ENCODE results near the gene FBXO4.

Gene FBXO4

DNA sequence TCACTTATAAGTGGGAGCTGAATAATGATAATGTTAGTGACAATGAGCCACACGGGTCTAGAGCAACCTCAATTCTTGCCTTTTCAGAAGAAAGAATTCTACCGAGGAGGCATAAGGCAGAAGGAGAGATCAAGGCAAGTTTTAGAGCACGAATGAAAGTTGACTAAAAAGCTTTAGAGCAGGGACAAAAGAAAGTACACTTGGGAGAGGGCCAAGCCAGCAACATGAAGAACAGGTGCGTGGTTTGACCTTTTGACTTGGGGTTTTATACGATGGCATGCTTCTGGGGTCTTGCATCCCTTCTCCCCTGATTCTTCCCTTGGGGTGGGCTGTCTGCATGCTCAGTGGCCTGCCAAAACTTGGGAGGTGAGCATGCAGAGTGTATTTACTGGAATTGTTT, 42.3 kb upstream of the FBXO4 start:
- Histone ChIP-seq H3K4me1 (ENCODE audit: control insufficient read depth, insufficient read depth, low read length) (peaks cover 8% of the 10 kb centered on the region), H3K27ac (ENCODE audit: extremely low read depth, low read depth, low read length) (no peak overlapping the region), H3K4me3 (ENCODE audit: low read depth, low read length) (no peak overlapping the region), H3K36me3 (ENCODE audit: control insufficient read depth in 2 of 2, insufficient read depth in 1 of 2, low read length in 2 of 2) (no peaks in the 10 kb centered on the region), H3K9me3 (ENCODE audit: control insufficient read depth, insufficient read depth, low read depth, low read length) (no peaks in the 10 kb centered on the region)
- TF ChIP-seq, protein P1, sequence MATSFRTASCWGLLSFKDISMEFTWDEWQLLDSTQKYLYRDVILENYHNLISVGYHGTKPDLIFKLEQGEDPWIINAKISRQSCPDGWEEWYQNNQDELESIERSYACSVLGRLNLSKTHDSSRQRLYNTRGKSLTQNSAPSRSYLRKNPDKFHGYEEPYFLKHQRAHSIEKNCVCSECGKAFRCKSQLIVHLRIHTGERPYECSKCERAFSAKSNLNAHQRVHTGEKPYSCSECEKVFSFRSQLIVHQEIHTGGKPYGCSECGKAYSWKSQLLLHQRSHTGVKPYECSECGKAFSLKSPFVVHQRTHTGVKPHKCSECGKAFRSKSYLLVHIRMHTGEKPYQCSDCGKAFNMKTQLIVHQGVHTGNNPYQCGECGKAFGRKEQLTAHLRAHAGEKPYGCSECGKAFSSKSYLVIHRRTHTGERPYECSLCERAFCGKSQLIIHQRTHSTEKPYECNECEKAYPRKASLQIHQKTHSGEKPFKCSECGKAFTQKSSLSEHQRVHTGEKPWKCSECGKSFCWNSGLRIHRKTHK (tag by site-specific recombination; IDR thresholded peaks at IDR 0.05), result no peak
- CTCF ChIA-PET, result interaction anchor here (0.6 kb wide), 2 partner anchors 120 to 862 kb away, joined by 3 to 4 read pairs; no protein-coding TSS in a partner anchor
- POLR2A ChIA-PET, result interaction anchor here (1.1 kb wide), 1 partner anchor 12 kb away, joined by 4 read pairs; the partner anchor contains the start of gene OXCT1

DNA sequence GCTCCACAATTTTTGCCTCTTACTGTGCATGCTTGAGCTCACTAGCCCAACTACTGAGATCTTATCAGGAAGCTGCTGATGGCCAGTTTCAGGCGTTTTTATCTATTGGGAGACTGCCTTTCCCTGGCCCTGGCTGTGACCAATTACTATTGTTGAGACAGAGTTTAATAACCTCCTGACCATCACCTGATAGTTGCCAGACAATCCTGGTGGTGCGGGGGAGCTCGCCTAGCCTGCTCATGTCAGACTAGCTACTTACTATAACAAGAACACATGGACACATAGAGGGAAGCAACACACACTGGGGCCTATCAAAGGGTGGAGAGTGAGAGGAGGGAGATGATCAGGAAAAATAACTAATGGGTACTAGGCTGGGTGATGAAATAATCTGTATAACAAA, 41.8 kb upstream of the FBXO4 start:
- TF ChIP-seq MYNN (tag by site-specific recombination; IDR thresholded peaks at IDR 0.05; ENCODE audit: borderline replicate concordance), result no peak
- TF ChIP-seq ZNF707 (tag by site-specific recombination; IDR thresholded peaks at IDR 0.05), result no peak
- no peak for TF ChIP-seq KLF16 (tag by site-specific recombination; IDR thresholded peaks at IDR 0.05)
- TF ChIP-seq, protein P2, sequence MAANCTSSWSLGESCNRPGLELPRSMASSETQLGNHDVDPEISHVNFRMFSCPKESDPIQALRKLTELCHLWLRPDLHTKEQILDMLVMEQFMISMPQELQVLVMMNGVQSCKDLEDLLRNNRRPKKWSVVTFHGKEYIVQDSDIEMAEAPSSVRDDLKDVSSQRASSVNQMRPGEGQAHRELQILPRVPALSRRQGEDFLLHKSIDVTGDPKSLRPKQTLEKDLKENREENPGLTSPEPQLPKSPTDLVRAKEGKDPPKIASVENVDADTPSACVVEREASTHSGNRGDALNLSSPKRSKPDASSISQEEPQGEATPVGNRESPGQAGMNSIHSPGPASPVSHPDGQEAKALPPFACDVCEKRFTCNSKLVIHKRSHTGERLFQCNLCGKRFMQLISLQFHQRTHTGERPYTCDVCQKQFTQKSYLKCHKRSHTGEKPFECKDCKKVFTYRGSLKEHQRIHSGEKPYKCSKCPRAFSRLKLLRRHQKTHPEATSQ (tag by site-specific recombination; IDR thresholded peaks at IDR 0.05), result no peak
- TF ChIP-seq TCF7L2 (IDR thresholded peaks at IDR 0.05; ENCODE audit: borderline replicate concordance, low read depth, low read length), result no peak
- TF ChIP-seq ZNF549 (tag by site-specific recombination; IDR thresholded peaks at IDR 0.05), result no peak
- TF ChIP-seq ZNF473 (tag by site-specific recombination; IDR thresholded peaks at IDR 0.05), result no peak
- TF ChIP-seq ZNF555 (tag by site-specific recombination; conservative IDR thresholded peaks at IDR 0.05), result no peak
- no peak for TF ChIP-seq ZNF48 (tag by site-specific recombination; IDR thresholded peaks at IDR 0.05)

DNA sequence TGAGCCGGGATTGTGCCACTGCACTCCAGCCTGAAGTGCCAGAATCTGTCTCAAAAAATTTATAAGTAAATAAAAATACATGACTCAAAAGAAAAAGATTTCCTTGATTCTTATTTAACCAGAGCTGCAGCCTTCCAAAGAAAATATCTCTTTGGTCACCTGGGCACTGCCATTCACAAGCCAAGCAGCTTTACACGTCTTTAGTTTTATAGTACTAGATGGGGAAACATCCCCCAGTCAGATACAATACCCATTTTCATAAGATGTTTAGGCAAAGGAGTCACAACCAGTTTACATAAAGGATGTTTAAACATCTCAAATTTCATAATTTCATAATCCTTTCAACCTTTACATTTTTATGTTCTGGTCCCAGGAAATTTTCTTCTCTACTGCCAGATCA, 41.1 kb upstream of the FBXO4 start:
- TF ChIP-seq ZFHX2 (tag by site-specific recombination; conservative IDR thresholded peaks at IDR 0.05) (no peak), HOXC10 (CRISPR knock-in tag; IDR thresholded peaks at IDR 0.05) (no peak)
- TF ChIP-seq, protein P3, sequence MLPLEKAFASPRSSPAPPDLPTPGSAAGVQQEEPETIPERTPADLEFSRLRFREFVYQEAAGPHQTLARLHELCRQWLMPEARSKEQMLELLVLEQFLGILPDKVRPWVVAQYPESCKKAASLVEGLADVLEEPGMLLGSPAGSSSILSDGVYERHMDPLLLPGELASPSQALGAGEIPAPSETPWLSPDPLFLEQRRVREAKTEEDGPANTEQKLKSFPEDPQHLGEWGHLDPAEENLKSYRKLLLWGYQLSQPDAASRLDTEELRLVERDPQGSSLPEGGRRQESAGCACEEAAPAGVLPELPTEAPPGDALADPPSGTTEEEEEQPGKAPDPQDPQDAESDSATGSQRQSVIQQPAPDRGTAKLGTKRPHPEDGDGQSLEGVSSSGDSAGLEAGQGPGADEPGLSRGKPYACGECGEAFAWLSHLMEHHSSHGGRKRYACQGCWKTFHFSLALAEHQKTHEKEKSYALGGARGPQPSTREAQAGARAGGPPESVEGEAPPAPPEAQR (tag by site-specific recombination; IDR thresholded peaks at IDR 0.05), result no peak
- Histone ChIP-seq H3K36me3 (ENCODE audit: control insufficient read depth in 2 of 2, insufficient read depth in 1 of 2, low read length in 2 of 2) (no peaks in the 10 kb centered on the region), H3K27ac (ENCODE audit: extremely low read depth, low read depth, low read length) (no peak overlapping the region), H3K4me1 (ENCODE audit: control insufficient read depth, insufficient read depth, low read length) (peaks cover 3% of the 10 kb centered on the region; the same call in 1 of the 2 replicates), H3K9me3 (ENCODE audit: control insufficient read depth, insufficient read depth, low read depth, low read length) (no peaks in the 10 kb centered on the region), H3K4me3 (ENCODE audit: low read depth, low read length) (no peak overlapping the region)
- CTCF ChIA-PET, result interaction anchor here (0.8 kb wide), 1 partner anchor 24 kb away, joined by 3 read pairs; no protein-coding TSS in a partner anchor
- POLR2A ChIA-PET, result no interaction called here

More for the DNA sequence above, 41.8 kb upstream of the FBXO4 start:
- H3K4me1 ChIP-seq (ENCODE audit: control insufficient read depth, insufficient read depth, low read length), result peaks cover 8% of the 10 kb centered on the region
- no peaks in the 10 kb centered on the region for H3K36me3 ChIP-seq (ENCODE audit: control insufficient read depth in 2 of 2, insufficient read depth in 1 of 2, low read length in 2 of 2)
- POLR2A ChIA-PET, result interaction anchor here (1.1 kb wide), 1 partner anchor 13 kb away, joined by 4 read pairs; the partner anchor contains the start of gene OXCT1
- H3K27ac ChIP-seq (ENCODE audit: extremely low read depth, low read depth, low read length), result no peak overlapping the region
- H3K4me3 ChIP-seq (ENCODE audit: low read depth, low read length), result no peak overlapping the region
- no peaks in the 10 kb centered on the region for H3K9me3 ChIP-seq (ENCODE audit: control insufficient read depth, insufficient read depth, low read depth, low read length)
- CTCF ChIA-PET, result interaction anchor here (0.6 to 0.8 kb wide), 3 partner anchors 23 to 862 kb away, joined by 3 to 4 read pairs (median 3); no protein-coding TSS in a partner anchor

DNA sequence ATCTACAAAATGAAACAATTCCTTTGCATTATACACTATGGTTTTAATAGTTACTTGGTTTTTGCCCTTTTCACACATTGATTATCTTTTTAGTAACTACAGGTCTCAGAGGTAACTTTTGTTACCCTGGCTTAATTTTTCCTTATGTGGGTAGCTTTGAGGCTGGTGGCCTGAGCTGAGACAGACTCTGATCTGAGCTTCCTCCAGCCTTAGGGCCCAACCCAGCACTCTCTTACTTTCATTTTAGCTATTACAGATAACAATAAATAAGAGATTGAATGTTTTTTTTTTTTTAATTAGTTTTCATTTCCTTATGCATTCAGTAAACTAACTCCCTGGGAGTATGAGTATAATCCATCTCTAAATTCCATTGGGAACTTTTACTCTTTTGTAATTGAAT, 39.8 kb upstream of the FBXO4 start:
- Histone ChIP-seq H3K36me3 (ENCODE audit: control insufficient read depth in 2 of 2, insufficient read depth in 1 of 2, low read length in 2 of 2) (no peaks in the 10 kb centered on the region), H3K4me1 (ENCODE audit: control insufficient read depth, insufficient read depth, low read length) (no peaks in the 10 kb centered on the region), H3K4me3 (ENCODE audit: low read depth, low read length) (no peak overlapping the region), H3K9me3 (ENCODE audit: control insufficient read depth, insufficient read depth, low read depth, low read length) (no peaks in the 10 kb centered on the region), H3K27ac (ENCODE audit: extremely low read depth, low read depth, low read length) (no peak overlapping the region)
- CTCF ChIA-PET, result interaction anchor here (0.7 kb wide), 2 partner anchors 8 to 16 kb away, joined by 3 read pairs; no protein-coding TSS in a partner anchor
- TF ChIP-seq ZNF768 (tag by site-specific recombination; IDR thresholded peaks at IDR 0.05) (no peak), ZNF626 (tag by site-specific recombination; IDR thresholded peaks at IDR 0.05) (no peak), ZNF37A (tag by site-specific recombination; IDR thresholded peaks at IDR 0.05) (no peak), MYNN (tag by site-specific recombination; IDR thresholded peaks at IDR 0.05; ENCODE audit: borderline replicate concordance) (no peak), ZBTB20 (tag by site-specific recombination; IDR thresholded peaks at IDR 0.05) (no peak)
- TF ChIP-seq, protein P4, sequence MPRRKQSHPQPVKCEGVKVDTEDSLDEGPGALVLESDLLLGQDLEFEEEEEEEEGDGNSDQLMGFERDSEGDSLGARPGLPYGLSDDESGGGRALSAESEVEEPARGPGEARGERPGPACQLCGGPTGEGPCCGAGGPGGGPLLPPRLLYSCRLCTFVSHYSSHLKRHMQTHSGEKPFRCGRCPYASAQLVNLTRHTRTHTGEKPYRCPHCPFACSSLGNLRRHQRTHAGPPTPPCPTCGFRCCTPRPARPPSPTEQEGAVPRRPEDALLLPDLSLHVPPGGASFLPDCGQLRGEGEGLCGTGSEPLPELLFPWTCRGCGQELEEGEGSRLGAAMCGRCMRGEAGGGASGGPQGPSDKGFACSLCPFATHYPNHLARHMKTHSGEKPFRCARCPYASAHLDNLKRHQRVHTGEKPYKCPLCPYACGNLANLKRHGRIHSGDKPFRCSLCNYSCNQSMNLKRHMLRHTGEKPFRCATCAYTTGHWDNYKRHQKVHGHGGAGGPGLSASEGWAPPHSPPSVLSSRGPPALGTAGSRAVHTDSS (tag by site-specific recombination; IDR thresholded peaks at IDR 0.05), result no peak
- TF ChIP-seq, protein P5, sequence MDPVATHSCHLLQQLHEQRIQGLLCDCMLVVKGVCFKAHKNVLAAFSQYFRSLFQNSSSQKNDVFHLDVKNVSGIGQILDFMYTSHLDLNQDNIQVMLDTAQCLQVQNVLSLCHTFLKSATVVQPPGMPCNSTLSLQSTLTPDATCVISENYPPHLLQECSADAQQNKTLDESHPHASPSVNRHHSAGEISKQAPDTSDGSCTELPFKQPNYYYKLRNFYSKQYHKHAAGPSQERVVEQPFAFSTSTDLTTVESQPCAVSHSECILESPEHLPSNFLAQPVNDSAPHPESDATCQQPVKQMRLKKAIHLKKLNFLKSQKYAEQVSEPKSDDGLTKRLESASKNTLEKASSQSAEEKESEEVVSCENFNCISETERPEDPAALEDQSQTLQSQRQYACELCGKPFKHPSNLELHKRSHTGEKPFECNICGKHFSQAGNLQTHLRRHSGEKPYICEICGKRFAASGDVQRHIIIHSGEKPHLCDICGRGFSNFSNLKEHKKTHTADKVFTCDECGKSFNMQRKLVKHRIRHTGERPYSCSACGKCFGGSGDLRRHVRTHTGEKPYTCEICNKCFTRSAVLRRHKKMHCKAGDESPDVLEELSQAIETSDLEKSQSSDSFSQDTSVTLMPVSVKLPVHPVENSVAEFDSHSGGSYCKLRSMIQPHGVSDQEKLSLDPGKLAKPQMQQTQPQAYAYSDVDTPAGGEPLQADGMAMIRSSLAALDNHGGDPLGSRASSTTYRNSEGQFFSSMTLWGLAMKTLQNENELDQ (tag by site-specific recombination; IDR thresholded peaks at IDR 0.05; ENCODE audit: low read depth), result no peak
- POLR2A ChIA-PET, result no interaction called here

Data from HEK293 (cell line).